GM12892 (cell line): Measurements from ENCODE around the gene SEC31B.

ENCODE experiments used
- POLR2A ChIP-seq: IDR thresholded peaks from 2 replicates; pipeline ENCODE4 v1.6.1; 2011; ENCODE audit warnings: low read depth, low read length, control low read depth
- POLR2AphosphoS5 ChIP-seq: IDR thresholded peaks from 2 replicates; pipeline ENCODE4 v1.6.1; 2011; ENCODE audit warnings: low read depth, low read length, control low read depth
- TAF1 ChIP-seq: IDR thresholded peaks from 2 replicates; pipeline ENCODE4 v1.6.1; 2011; ENCODE audit warnings: low read depth, mild to moderate bottlenecking, control low read depth, low read length, borderline replicate concordance

DNA sequence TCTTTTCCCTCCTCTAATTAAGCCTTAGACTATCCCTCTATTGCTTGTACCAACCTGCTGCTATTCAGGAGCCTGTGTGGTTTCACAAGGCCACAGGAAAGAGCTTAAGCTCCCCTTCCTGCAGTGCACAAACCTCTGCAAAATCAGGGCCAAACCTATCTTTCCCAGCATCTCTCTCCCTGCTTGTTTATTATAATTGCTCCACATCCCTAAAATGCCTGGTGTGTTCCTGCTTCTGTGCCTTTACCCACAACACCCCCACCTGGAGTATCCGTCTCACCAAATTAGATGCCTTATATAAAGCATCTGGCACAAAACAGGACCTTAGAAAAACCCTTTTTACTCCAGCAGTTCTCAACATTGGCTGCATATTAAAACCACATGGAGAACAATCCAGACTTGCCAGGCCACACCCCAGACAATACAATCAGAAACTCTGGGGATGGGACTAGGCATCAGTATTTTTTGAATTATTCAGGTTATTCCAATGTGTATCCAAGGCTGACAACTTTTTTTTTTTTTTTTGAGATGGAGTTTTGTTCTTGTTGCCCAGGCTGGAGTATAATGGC is 16.7 kb downstream of the SEC31B start:
- TF ChIP-seq TAF1, result no peak
- no peak for TF ChIP-seq POLR2AphosphoS5
- no peak for TF ChIP-seq POLR2A
